Sigmoid colon (tissue), 7 donors: Measurements from ENCODE around the gene ARHGAP28. TPM values are rescaled to one million over a fixed set of nuclear protein-coding genes. Genes with fewer than 3 reads are reported as not detected.

Source experiments
- DNase-seq: peaks from one replicate; pipeline ENCODE4 v3.0.0-alpha.2; 2019
- H3K27ac ChIP-seq, 4 donors: fragments of 200-600 bp; sonication (generic); one replicate each; pipeline ENCODE4 v1.5.1; 2016 to 2019; ENCODE audit warnings: mild to moderate bottlenecking in 1 of 4
- H3K27me3 ChIP-seq, 3 donors: fragments of 200-600 bp; sonication (generic); one replicate each; pipeline ENCODE4 v1.5.1; 2019; ENCODE audit warnings: mild to moderate bottlenecking in 1 of 3
- H3K36me3 ChIP-seq, 4 donors: fragments of 200-600 bp; sonication (generic); one replicate each; pipeline ENCODE4 v1.5.1; 2016 to 2019
- H3K4me1 ChIP-seq, 4 donors: fragments of 200-600 bp; sonication (generic); one replicate each; pipeline ENCODE4 v1.5.1; 2017 to 2019
- H3K4me3 ChIP-seq, 4 donors: fragments of 200-600 bp; sonication (generic); one replicate each; pipeline ENCODE4 v1.5.1; 2017 to 2019; ENCODE audit warnings: mild to moderate bottlenecking in 2 of 4, moderate library complexity in 1 of 4
- H3K9me3 ChIP-seq, 4 donors: fragments of 200-600 bp in 3 of 4; sonication (generic) in 3 of 4; one replicate each; pipeline versions ENCODE4 v1.5.1 to v1.6.1; 2013 to 2019
- EP300 ChIP-seq, 4 donors: sonication (generic); formaldehyde crosslinking; IDR thresholded peaks; one replicate each; pipeline ENCODE4 v1.6.1; 2017; ENCODE audit warnings: antibody characterized with exemption in 4 of 4
- POLR2A ChIP-seq, 2 donors: fragments of 450-650 bp; IDR thresholded peaks; one replicate each; pipeline ENCODE4 v1.6.1; 2016; ENCODE audit warnings: antibody characterized with exemption in 2 of 2, mild to moderate bottlenecking in 2 of 2, moderate library complexity in 2 of 2
- POLR2AphosphoS5 ChIP-seq, 4 donors: sonication (generic); formaldehyde crosslinking; IDR thresholded peaks; one replicate each; pipeline ENCODE4 v1.6.1; 2017; ENCODE audit warnings: antibody characterized with exemption in 4 of 4
- WGBS, 2 donors: extraction: QIAGEN DNeasy Blood & Tissue Kit; methylation state at CpG; one replicate each; pipeline ENCODE4 v1.1.7; 2013; 5-methylcytosine and 5-hydroxymethylcytosine counted together
- intact Hi-C: fragments of 100-400 bp; cut with DNase I; formaldehyde crosslinking; loops from one replicate; pipeline ENCODE4 v1.15.1; 2023
- polyA plus RNA-seq, 3 donors: library from polyadenylated mRNA; stranded (reverse); fragments of 200-250 nt; gene quantifications; one replicate each; pipeline ENCODE4 v1.2.3, GENCODE V29; 2013
- total RNA-seq, 4 donors: library from RNA; depleted of rRNA; stranded (reverse); fragments of >200 nt; gene quantifications; one replicate each; pipeline ENCODE4 v1.1.0, GENCODE V29; 2016
- TF ChIP-seq, protein P1 (sequence below), 4 experiments: fragments of 450-650 bp in 3 of 4; fragments of 200-600 bp in 1 of 4; IDR thresholded peaks; one replicate each; pipeline ENCODE4 v1.5.1; 2016 to 2019; ENCODE audit warnings: antibody characterized with exemption in 4 of 4, mild to moderate bottlenecking in 3 of 4, moderate library complexity in 2 of 4
- donor health status: healthy with polysubstance abuse.
- donor health status: Bipolar disorder and iron deficiency.
- donor health status: healthy.

ARHGAP28 gene
- total and polyA plus RNA-seq, 7 donors: 0.23 to 13.2 (median 4.3) TPM

- no peak for TF ChIP-seq EP300 (IDR thresholded peaks at IDR 0.05)
- no peak for TF ChIP-seq POLR2AphosphoS5 (IDR thresholded peaks at IDR 0.05)
- TF ChIP-seq, protein P1, sequence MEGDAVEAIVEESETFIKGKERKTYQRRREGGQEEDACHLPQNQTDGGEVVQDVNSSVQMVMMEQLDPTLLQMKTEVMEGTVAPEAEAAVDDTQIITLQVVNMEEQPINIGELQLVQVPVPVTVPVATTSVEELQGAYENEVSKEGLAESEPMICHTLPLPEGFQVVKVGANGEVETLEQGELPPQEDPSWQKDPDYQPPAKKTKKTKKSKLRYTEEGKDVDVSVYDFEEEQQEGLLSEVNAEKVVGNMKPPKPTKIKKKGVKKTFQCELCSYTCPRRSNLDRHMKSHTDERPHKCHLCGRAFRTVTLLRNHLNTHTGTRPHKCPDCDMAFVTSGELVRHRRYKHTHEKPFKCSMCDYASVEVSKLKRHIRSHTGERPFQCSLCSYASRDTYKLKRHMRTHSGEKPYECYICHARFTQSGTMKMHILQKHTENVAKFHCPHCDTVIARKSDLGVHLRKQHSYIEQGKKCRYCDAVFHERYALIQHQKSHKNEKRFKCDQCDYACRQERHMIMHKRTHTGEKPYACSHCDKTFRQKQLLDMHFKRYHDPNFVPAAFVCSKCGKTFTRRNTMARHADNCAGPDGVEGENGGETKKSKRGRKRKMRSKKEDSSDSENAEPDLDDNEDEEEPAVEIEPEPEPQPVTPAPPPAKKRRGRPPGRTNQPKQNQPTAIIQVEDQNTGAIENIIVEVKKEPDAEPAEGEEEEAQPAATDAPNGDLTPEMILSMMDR (IDR thresholded peaks at IDR 0.05): no peak
- TF ChIP-seq POLR2A (IDR thresholded peaks at IDR 0.05): no peak
- DNase-seq: no peak
- WGBS, 2 donors: 75 to 78% methylated on average over 6 of the region's 6 CpGs
Measured at GRCh38 chr18:6886797-6887330, 157.3 kb downstream of the ARHGAP28 start.

GRCh38 chr18:6891788-6892187 is 162.3 kb downstream of the ARHGAP28 start:
- TF ChIP-seq EP300 (IDR thresholded peaks at IDR 0.05): no peak
- TF ChIP-seq, protein P1 (IDR thresholded peaks at IDR 0.05): no peak
- no peak for TF ChIP-seq POLR2AphosphoS5 (IDR thresholded peaks at IDR 0.05)
- TF ChIP-seq POLR2A (IDR thresholded peaks at IDR 0.05): no peak
- WGBS, 2 donors: 93 to 94% methylated on average over 3 of the region's 3 CpGs
- Histone ChIP-seq H3K4me3 (no peak overlapping the region), H3K9me3 (no peaks in the 10 kb centered on the region), H3K4me1 (no peaks in the 10 kb centered on the region), H3K36me3 (peaks cover 0 to 5% (median 0%) of the 10 kb centered on the region in 4 donors), H3K27ac (no peak overlapping the region), H3K27me3 (no peaks in the 10 kb centered on the region)
- intact Hi-C loops: no loop called here
- no peak for DNase-seq

More at GRCh38 chr18:6886797-6887330, 157.3 kb downstream of the ARHGAP28 start:
- Histone ChIP-seq H3K9me3 (no peaks in the 10 kb centered on the region), H3K36me3 (peaks cover 0 to 5% (median 0%) of the 10 kb centered on the region in 4 donors), H3K27ac (no peak overlapping the region), H3K4me3 (no peak overlapping the region), H3K4me1 (peaks cover 0 to 13% (median 7%) of the 10 kb centered on the region in 4 donors), H3K27me3 (no peaks in the 10 kb centered on the region)
- intact Hi-C loops: loop anchor here (1.0 to 5.0 kb wide), 3 partner anchors 160 to 1010 kb away; partner anchors contain the start of gene ARHGAP28

DNA sequence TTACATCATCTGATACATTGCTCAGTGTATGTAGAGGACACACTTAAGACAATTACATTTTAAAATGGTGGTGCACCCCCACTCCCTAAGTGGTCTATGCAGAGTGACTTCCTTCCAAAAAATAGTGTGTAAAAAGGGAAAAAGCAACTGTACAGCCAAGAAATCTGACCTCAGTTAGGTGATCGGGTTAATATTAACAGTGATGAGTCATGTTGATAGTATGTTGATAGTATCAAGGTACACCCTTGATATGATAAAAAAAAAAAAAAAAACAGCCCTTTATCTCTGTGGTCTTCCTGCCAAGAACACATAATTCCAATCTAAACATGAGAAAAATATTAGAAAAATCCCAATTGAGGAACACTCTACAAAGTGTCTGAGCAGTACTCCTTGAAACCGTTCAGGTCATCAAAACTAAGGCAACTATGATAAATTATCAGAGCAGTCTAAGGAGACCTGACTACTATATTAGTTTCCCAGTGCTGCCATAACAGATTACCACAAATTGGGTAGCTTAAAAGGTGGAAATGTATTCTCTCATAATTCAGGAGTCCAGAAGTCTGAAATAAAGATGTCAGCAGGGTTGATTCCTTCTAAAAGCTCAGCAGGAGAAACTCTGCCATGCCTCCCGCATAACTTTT is 171.9 kb downstream of the ARHGAP28 start:
- intact Hi-C loops: no loop called here
- no peaks in the 10 kb centered on the region for H3K27me3 ChIP-seq
- no peak overlapping the region for H3K4me3 ChIP-seq
- 85 to 86% methylated on average over 3 of the region's 3 CpGs for WGBS, 2 donors
- H3K4me1 ChIP-seq: no peaks in the 10 kb centered on the region
- TF ChIP-seq POLR2AphosphoS5 (IDR thresholded peaks at IDR 0.05) (no peak), EP300 (IDR thresholded peaks at IDR 0.05) (no peak), POLR2A (IDR thresholded peaks at IDR 0.05) (no peak)
- TF ChIP-seq, protein P1 (IDR thresholded peaks at IDR 0.05): no peak
- no peaks in the 10 kb centered on the region for H3K36me3 ChIP-seq
- no peak overlapping the region for H3K27ac ChIP-seq
- DNase-seq: no peak
- peaks cover 0 to 2% (median 0%) of the 10 kb centered on the region in 4 donors for H3K9me3 ChIP-seq

GRCh38 chr18:6917072-6917471 is 187.6 kb downstream of the ARHGAP28 start:
- no peak for DNase-seq
- 79 to 89% methylated on average over 3 of the region's 3 CpGs for WGBS, 2 donors
- Histone ChIP-seq H3K4me1 (no peaks in the 10 kb centered on the region), H3K27me3 (no peaks in the 10 kb centered on the region), H3K4me3 (no peak overlapping the region), H3K36me3 (no peaks in the 10 kb centered on the region), H3K27ac (no peak overlapping the region), H3K9me3 (no peaks in the 10 kb centered on the region)
- no peak for TF ChIP-seq POLR2AphosphoS5 (IDR thresholded peaks at IDR 0.05)
- TF ChIP-seq, protein P1 (IDR thresholded peaks at IDR 0.05): no peak
- TF ChIP-seq EP300 (IDR thresholded peaks at IDR 0.05): no peak
- TF ChIP-seq POLR2A (IDR thresholded peaks at IDR 0.05): no peak
- intact Hi-C loops: no loop called here
